H9 (cell line): ENCODE results near the gene GRB2. TPM values are rescaled to one million over a fixed set of nuclear protein-coding genes. Genes with fewer than 3 reads are reported as not detected.

Source experiments
- DNase-seq: peaks from one replicate; pipeline ENCODE4 v3.0.0-alpha.2; 2017
- H2AFZ ChIP-seq: one replicate; pipeline ENCODE4 v1.6.1; 2013; ENCODE audit warnings: mild to moderate bottlenecking, low read length, control low read depth, moderate library complexity
- H2AK5ac ChIP-seq: 2 replicates; pipeline ENCODE4 v1.6.1; 2013; ENCODE audit warnings: low read length, control low read depth, mixed read lengths; ENCODE audit not compliant: insufficient read length
- H2BK120ac ChIP-seq: one replicate; pipeline ENCODE4 v1.6.1; 2013; ENCODE audit warnings: low read depth, mild to moderate bottlenecking, low read length, control low read depth, inconsistent platforms; ENCODE audit not compliant: poor library complexity, severe bottlenecking
- H2BK12ac ChIP-seq: 2 replicates; pipeline ENCODE4 v1.6.1; 2013; ENCODE audit warnings: low read length, control low read depth, mixed read lengths, low read depth; ENCODE audit not compliant: insufficient read length
- H2BK15ac ChIP-seq: 2 replicates; pipeline ENCODE4 v1.6.1; 2013; ENCODE audit warnings: low read depth, low read length, control low read depth
- H2BK20ac ChIP-seq: one replicate; pipeline ENCODE4 v1.6.1; 2013; ENCODE audit warnings: low read depth, mild to moderate bottlenecking, low read length, control low read depth, inconsistent platforms; ENCODE audit not compliant: poor library complexity, severe bottlenecking
- H2BK5ac ChIP-seq: 2 replicates; pipeline ENCODE4 v1.6.1; 2013; ENCODE audit warnings: low read length, control low read depth, mixed read lengths; ENCODE audit not compliant: insufficient read length
- H3K14ac ChIP-seq: 2 replicates; pipeline ENCODE4 v1.6.1; 2013; ENCODE audit warnings: low read length, control low read depth; ENCODE audit not compliant: insufficient read depth
- H3K18ac ChIP-seq: 2 replicates; pipeline ENCODE4 v1.6.1; 2013; ENCODE audit warnings: low read depth, mild to moderate bottlenecking, mixed read lengths, low read length, control low read depth; ENCODE audit not compliant: insufficient read length
- H3K23ac ChIP-seq: 2 replicates; pipeline ENCODE4 v1.6.1; 2013; ENCODE audit warnings: low read length, control low read depth, mixed read lengths, low read depth; ENCODE audit not compliant: insufficient read length
- H3K23me2 ChIP-seq: 2 replicates; pipeline ENCODE4 v1.6.1; 2013; ENCODE audit warnings: low read depth, mild to moderate bottlenecking, mixed read lengths, low read length, control low read depth; ENCODE audit not compliant: insufficient read length, poor library complexity, severe bottlenecking
- H3K27ac ChIP-seq: 2 replicates; pipeline ENCODE4 v1.5.1; 2013; ENCODE audit warnings: low read length, control low read depth, mixed read lengths, low read depth; ENCODE audit not compliant: insufficient read length
- H3K27me3 ChIP-seq: 2 replicates; pipeline ENCODE4 v1.6.1; 2013; ENCODE audit warnings: low read length, control low read depth, inconsistent platforms; ENCODE audit not compliant: insufficient read depth
- H3K4ac ChIP-seq: 2 replicates; pipeline ENCODE4 v1.6.1; 2013; ENCODE audit warnings: low read depth, mild to moderate bottlenecking, control low read depth, inconsistent platforms, low read length, moderate library complexity
- H3K4me1 ChIP-seq: 2 replicates; pipeline ENCODE4 v1.6.1; 2013; ENCODE audit warnings: low read length, control low read depth, inconsistent platforms; ENCODE audit not compliant: insufficient read depth
- H3K4me2 ChIP-seq: 2 replicates; pipeline ENCODE4 v1.6.1; 2013; ENCODE audit warnings: low read length, control low read depth, mixed read lengths; ENCODE audit not compliant: insufficient read length, insufficient read depth
- H3K56ac ChIP-seq: 2 replicates; pipeline ENCODE4 v1.6.1; 2013; ENCODE audit warnings: low read depth, mild to moderate bottlenecking, mixed read lengths, low read length, control low read depth; ENCODE audit not compliant: insufficient read length
- H3K79me1 ChIP-seq: 2 replicates; pipeline ENCODE4 v1.6.1; 2013; ENCODE audit warnings: low read depth, mild to moderate bottlenecking, moderate library complexity, low read length, control low read depth, inconsistent platforms; ENCODE audit not compliant: insufficient read depth, poor library complexity, severe bottlenecking
- H3K79me2 ChIP-seq: 2 replicates; pipeline ENCODE4 v1.6.1; 2013; ENCODE audit warnings: low read length, control low read depth, inconsistent platforms; ENCODE audit not compliant: insufficient read depth
- H3K9ac ChIP-seq: 2 replicates; pipeline ENCODE4 v1.6.1; 2013; ENCODE audit warnings: low read length, control low read depth, mixed read lengths; ENCODE audit not compliant: insufficient read length; ENCODE audit errors: extremely low read depth
- H3K9me3 ChIP-seq: one replicate; pipeline ENCODE4 v1.6.1; 2013; ENCODE audit warnings: low read depth, low read length, inconsistent platforms; ENCODE audit not compliant: control insufficient read depth
- H3T11ph ChIP-seq: one replicate; pipeline ENCODE4 v1.6.1; 2013; ENCODE audit warnings: mild to moderate bottlenecking, low read length, control low read depth, inconsistent platforms
- H4K20me1 ChIP-seq: one replicate; pipeline ENCODE4 v1.6.1; 2013; ENCODE audit not compliant: control insufficient read depth, insufficient read length, insufficient read depth
- H4K5ac ChIP-seq: 2 replicates; pipeline ENCODE4 v1.6.1; 2013; ENCODE audit warnings: low read depth, mild to moderate bottlenecking, mixed read lengths, low read length, control low read depth; ENCODE audit not compliant: insufficient read length
- H4K8ac ChIP-seq: replicated peaks from 2 replicates; pipeline ENCODE4 v1.6.1; 2013; ENCODE audit warnings: low read length, control low read depth, mixed read lengths, low read depth; ENCODE audit not compliant: insufficient read length
- H4K91ac ChIP-seq: 2 replicates; pipeline ENCODE4 v1.6.1; 2013; ENCODE audit warnings: low read depth, mild to moderate bottlenecking, moderate library complexity, mixed read lengths, low read length, control low read depth; ENCODE audit not compliant: insufficient read length
- H3K27ac Mint-ChIP-seq, 3 experiments: 2 replicates in 2 of 3; 3 replicates in 1 of 3; pipeline ENCODE4 v1.8.0; 2020 to 2021; ENCODE audit warnings: mixed read lengths in 3 of 3, mild to moderate bottlenecking in 1 of 3, moderate library complexity in 1 of 3
- H3K27me3 Mint-ChIP-seq: 2 replicates; pipeline ENCODE4 v1.8.0; 2021; ENCODE audit warnings: low read depth, mild to moderate bottlenecking, moderate library complexity, mixed read lengths
- H3K36me3 Mint-ChIP-seq, 3 experiments: 2 replicates in 2 of 3; 3 replicates in 1 of 3; pipeline ENCODE4 v1.8.0; 2020 to 2021; ENCODE audit warnings: low read depth in 3 of 3, mixed read lengths in 3 of 3; ENCODE audit not compliant: insufficient read depth in 1 of 3
- H3K4me1 Mint-ChIP-seq, 2 experiments: 2 replicates each; pipeline ENCODE4 v1.8.0; 2020; ENCODE audit warnings: mixed read lengths in 2 of 2
- H3K4me3 Mint-ChIP-seq, 2 experiments: 2 replicates in 1 of 2; 3 replicates in 1 of 2; pipeline ENCODE4 v1.8.0; 2020 to 2021; ENCODE audit warnings: mild to moderate bottlenecking in 2 of 2, mixed read lengths in 2 of 2, moderate library complexity in 1 of 2
- H3K9me3 Mint-ChIP-seq, 2 experiments: 2 replicates in 1 of 2; 3 replicates in 1 of 2; pipeline ENCODE4 v1.8.0; 2020; ENCODE audit warnings: mild to moderate bottlenecking in 2 of 2, mixed read lengths in 2 of 2, moderate library complexity in 1 of 2
- CTCF ChIP-seq: fragments of 200-600 bp; sonication (generic); conservative IDR thresholded peaks from 3 replicates; pipeline ENCODE4 v1.8.0; 2021; ENCODE audit warnings: antibody characterized with exemption, mild to moderate bottlenecking
- WGBS: extraction: QIAGEN DNeasy Blood & Tissue Kit; methylation state at CpG from one replicate; pipeline ENCODE4 v1.1.7; 2013; ENCODE audit warnings: missing lambda C conversion rate, low lambda C conversion rate, mixed read lengths; ENCODE audit not compliant: insufficient read length; ENCODE audit errors: extremely low coverage; 5-methylcytosine and 5-hydroxymethylcytosine counted together
- total RNA-seq: library from RNA; stranded (reverse); gene quantifications from 2 replicates; pipeline ENCODE4 v1.2.1, GENCODE V29; 2021

GRB2 gene
- total RNA-seq, 1 experiment from 2014 or later, result 91.7 TPM

GRCh38 chr17:75411328-75412067 lies 6.0 kb upstream of the GRB2 start:
- no peak overlapping the region for H3T11ph ChIP-seq
- Mint-ChIP-seq H3K36me3 (no peaks in the 10 kb centered on the region), H3K4me1 (peaks cover 8 to 9% of the 10 kb centered on the region in 2 experiments), H3K27ac (no peak overlapping the region), H3K27me3 (peaks cover 12% of the 10 kb centered on the region), H3K4me3 (no peak overlapping the region), H3K9me3 (no peaks in the 10 kb centered on the region)
- no peaks in the 10 kb centered on the region for H4K20me1 ChIP-seq
- H2AK5ac ChIP-seq, result no peak overlapping the region
- no peak overlapping the region for H2AFZ ChIP-seq
- H2BK5ac ChIP-seq, result no peak overlapping the region
- H3K23me2 ChIP-seq, result no peaks in the 10 kb centered on the region
- no peaks in the 10 kb centered on the region for H3K9me3 ChIP-seq
- H3K4me2 ChIP-seq, result no peak overlapping the region
- TF ChIP-seq CTCF, result no peak
- H4K91ac ChIP-seq, result no peak overlapping the region
- no peaks in the 10 kb centered on the region for H3K79me2 ChIP-seq
- WGBS, result no CpG with 5 or more reads among the region's 5 CpGs
- H2BK15ac ChIP-seq, result no peak overlapping the region
- no peak overlapping the region for H3K4ac ChIP-seq
- H3K18ac ChIP-seq, result no peak overlapping the region
- H3K27me3 ChIP-seq, result no peaks in the 10 kb centered on the region
- no peak overlapping the region for H3K27ac ChIP-seq
- DNase-seq, result no peak
- no peaks in the 10 kb centered on the region for H3K79me1 ChIP-seq
- H2BK120ac ChIP-seq, result no peak overlapping the region
- H2BK12ac ChIP-seq, result no peak overlapping the region
- H4K8ac ChIP-seq, result no peak overlapping the region
- no peak overlapping the region for H4K5ac ChIP-seq
- H3K56ac ChIP-seq, result no peak overlapping the region
- no peaks in the 10 kb centered on the region for H3K4me1 ChIP-seq
- H3K23ac ChIP-seq, result no peak overlapping the region
- no peak overlapping the region for H3K9ac ChIP-seq
- H3K14ac ChIP-seq, result no peak overlapping the region
- H2BK20ac ChIP-seq, result no peak overlapping the region
